Stimulated activated CD4-positive, alpha-beta T cell treated with anti-CD3 and anti-CD28 coated beads, Interleukin-1b, Interleukin-23, amount 100 ng/mL, for 24 hours (primary cell): ENCODE results near the gene TH.

Source experiments
- DNase-seq, 4 experiments: peaks; one replicate each; pipeline ENCODE4 v3.0.0-alpha.2; 2020; ENCODE audit warnings: low read depth in 4 of 4, low spot score in 1 of 4

TH gene

GRCh38 chr11:2143799-2144543, 27.6 kb downstream of the TH start:
- peak in 1 of 4 experiments; percentile 24 for DNase-seq

- no peak for DNase-seq
Measured at GRCh38 chr11:2143477-2143798, 28.2 kb downstream of the TH start.

GRCh38 chr11:2142762-2143202, 28.8 kb downstream of the TH start:
- DNase-seq: peak in 2 of 4 experiments; percentile 25 to 43

- DNase-seq: no peak
Measured at GRCh38 chr11:2142300-2142759, 29.3 kb downstream of the TH start.

GRCh38 chr11:2140411-2141400, 30.9 kb downstream of the TH start:
- no peak for DNase-seq

GRCh38 chr11:2139621-2140337, 31.8 kb downstream of the TH start:
- no peak for DNase-seq

GRCh38 chr11:2139123-2139521, 32.5 kb downstream of the TH start, which contains the start of gene IGF2:
Gene IGF2 (minus strand): TSS chr11:2139389. CDS start chr11:2135523, 3,866 bp downstream.
- no peak for DNase-seq

GRCh38 chr11:2138431-2139122, 33.0 kb downstream of the TH start:
- no peak for DNase-seq

GRCh38 chr11:2138068-2138430, 33.6 kb downstream of the TH start:
- DNase-seq: no peak

- DNase-seq: no peak
Measured at GRCh38 chr11:2137202-2138067, 34.2 kb downstream of the TH start.

GRCh38 chr11:2136952-2137201, 34.7 kb downstream of the TH start:
- no peak for DNase-seq

GRCh38 chr11:2136209-2136951, 35.2 kb downstream of the TH start:
- no peak for DNase-seq

- DNase-seq: no peak
Measured at GRCh38 chr11:2135648-2136201, 35.9 kb downstream of the TH start.

- DNase-seq: no peak
Measured at GRCh38 chr11:2135018-2135569, 36.5 kb downstream of the TH start.

- no peak for DNase-seq
Measured at GRCh38 chr11:2134022-2135010, 37.3 kb downstream of the TH start.

GRCh38 chr11:2133241-2134021, 38.2 kb downstream of the TH start:
- no peak for DNase-seq

- no peak for DNase-seq
Measured at GRCh38 chr11:2132874-2133240, 38.8 kb downstream of the TH start.
